Right hindlimb (tissue), 1 donor: Measurements from ENCODE around the gene LUC7L.
"Not testable (repeated sequence)": the region's sequence is repeated elsewhere in the genome, so short reads cannot be mapped to it uniquely, and the experiment has no call there.

Source experiments
- DNase-seq: peaks from one replicate; pipeline ENCODE4 v3.0.0-alpha.2; 2018

The LUC7L gene

DNA sequence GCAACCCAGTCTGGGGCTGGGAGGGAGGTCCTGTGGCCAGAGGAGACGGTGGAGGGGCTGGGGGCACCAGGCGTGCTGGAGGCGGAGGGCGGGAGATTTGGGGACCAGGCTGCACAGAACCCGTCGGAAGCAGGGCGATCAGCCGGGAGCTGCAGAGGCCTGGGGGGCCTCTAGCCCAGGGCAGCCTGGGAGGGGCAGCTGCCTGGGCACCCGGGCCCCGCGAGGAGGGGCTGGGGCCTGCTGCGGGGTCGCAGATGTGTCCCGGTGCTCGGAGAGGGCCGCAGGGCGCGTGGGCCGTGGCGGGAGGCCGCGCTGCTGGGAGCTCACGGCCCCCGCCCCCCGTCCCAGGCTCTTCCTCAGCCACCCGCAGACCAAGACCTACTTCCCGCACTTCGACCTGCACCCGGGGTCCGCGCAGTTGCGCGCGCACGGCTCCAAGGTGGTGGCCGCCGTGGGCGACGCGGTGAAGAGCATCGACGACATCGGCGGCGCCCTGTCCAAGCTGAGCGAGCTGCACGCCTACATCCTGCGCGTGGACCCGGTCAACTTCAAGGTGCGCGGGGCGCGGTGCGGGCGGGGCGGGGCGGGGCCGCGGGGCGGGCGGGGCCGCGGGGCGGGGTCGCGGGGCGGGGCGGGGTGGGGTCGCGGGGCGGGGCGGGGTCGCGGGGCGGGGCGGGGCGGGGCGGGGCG is 65.0 kb downstream of the LUC7L start:
- not testable (repeated sequence) for DNase-seq

DNA sequence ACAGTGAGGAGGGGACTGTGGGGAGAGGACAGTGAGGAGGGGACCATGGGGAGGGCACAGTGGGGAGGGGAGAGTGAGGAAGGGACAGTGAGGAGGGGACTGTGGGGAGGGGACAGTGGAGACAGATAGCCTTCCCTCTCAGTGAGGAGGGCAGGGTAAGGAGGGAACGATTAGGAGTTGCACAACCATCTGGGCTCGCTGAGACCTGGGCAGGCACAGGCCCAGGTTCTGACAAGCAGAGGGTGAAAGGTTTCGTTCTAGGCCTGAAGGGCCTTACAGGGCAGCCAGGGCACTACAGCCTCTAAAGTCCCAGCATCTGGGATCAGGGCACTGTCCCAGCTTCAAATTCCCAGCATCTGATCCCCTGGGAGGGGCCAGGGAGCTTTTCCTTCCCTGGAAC is 65.6 kb downstream of the LUC7L start:
- not testable (repeated sequence) for DNase-seq

GRCh38 chr16:163139-163538 is 66.1 kb downstream of the LUC7L start:
- not testable (repeated sequence) for DNase-seq

- no peak for DNase-seq
Measured at GRCh38 chr16:162271-162991, 66.8 kb downstream of the LUC7L start.

- DNase-seq: no peak
Measured at GRCh38 chr16:160691-161190, 68.5 kb downstream of the LUC7L start.

- DNase-seq: not testable (repeated sequence)
Measured at GRCh38 chr16:160242-160641, 69.0 kb downstream of the LUC7L start.

DNA sequence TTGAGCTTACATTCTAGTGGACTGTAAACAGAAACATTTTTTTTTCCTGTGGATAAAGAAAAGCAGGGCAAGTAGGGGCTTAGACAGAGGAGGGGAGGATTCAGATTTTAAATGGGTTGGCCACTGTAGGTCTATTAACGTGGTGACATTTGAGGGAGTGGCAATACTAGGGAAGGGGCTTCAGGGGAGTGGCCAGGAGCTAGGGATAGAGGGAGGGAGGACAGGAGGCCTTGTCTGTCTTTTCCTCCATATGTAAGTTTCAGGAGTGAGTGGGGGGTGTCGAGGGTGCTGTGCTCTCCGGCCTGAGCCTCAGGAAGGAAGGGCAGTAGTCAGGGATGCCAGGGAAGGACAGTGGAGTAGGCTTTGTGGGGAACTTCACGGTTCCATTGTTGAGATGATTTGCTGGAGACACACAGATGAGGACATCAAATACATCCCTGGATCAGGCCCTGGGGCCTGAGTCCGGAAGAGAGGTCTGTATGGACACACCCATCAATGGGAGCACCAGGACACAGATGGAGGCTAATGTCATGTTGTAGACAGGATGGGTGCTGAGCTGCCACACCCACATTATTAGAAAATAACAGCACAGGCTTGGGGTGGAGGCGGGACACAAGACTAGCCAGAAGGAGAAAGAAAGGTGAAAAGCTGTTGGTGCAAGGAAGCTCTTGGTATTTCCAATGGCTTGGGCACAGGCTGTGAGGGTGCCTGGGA is 70.0 kb downstream of the LUC7L start:
- no peak for DNase-seq

DNA sequence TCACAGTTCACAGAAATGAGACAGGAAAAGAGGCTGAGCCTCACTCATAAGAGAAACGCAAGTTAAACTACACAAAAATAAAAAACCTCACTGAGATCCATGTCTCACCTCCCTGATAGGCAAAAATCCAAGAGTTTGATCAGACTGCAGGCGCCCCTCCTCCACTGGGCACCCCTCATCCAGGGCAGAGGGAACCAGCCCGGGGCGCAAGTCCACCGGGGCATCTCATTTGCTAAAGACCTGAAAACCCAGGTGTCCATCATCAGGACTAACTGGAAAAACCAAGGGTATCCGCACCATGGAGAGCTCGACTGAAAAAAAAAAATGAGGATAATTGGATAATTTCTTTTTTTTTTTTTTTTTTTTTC is 74.2 kb downstream of the LUC7L start:
- no peak for DNase-seq

GRCh38 chr16:154217-155030 is 74.8 kb downstream of the LUC7L start:
- DNase-seq: peak; percentile 68

- not testable (repeated sequence) for DNase-seq
Measured at GRCh38 chr16:153550-154216, 75.6 kb downstream of the LUC7L start.

DNA sequence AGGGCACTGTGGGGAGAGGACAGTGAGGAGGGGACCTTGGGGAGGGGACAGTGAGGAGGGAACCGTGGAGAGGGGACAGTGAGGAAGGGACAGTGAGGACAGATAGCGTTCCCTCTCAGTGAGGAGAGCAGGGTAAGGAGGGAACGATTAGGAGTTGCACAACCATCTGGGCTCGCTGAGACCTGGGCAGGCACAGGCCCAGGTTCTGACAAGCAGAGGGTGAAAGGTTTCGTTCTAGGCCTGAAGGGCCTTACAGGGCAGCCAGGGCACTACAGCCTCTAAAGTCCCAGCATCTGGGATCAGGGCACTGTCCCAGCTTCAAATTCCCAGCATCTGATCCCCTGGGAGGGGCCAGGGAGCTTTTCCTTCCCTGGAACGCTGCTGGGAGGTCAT is 76.1 kb downstream of the LUC7L start:
- not testable (repeated sequence) for DNase-seq

GRCh38 chr16:152141-153128 is 76.8 kb downstream of the LUC7L start, which contains the start of gene HBZ:
Gene HBZ, plus strand, starts transcription at chr16:152644. Its CDS starts 266 bp downstream, at chr16:152910.
- no peak for DNase-seq

DNA sequence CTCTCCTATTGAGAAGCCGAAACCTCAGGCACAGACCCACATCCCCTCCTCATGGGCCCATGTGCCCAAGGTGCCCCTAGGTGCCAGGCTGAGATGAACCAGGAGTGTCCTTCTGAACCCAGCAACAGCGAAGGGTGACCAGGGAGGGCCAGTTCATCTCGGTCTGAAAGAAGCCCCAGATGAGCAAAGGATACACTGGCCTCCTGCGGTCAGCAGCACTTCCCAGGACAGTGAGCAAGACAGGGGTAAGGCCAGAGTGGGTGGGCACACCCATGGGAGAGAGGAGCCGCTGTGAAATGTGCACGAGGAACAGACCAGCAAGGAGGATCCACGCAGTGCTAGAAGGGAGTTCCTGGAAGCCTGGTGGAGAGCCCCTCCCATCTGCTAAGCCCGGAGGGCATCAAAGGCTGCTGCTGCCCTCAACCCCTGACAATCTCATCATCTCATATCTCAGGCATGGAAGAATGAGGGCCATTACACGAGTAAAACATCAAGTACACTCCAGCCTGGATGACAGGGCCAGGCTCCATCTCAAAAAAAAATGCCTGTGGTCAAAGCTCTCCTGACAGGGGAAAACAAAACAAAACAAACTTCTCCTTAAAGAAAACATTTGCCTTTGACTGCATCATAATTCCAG is 80.1 kb downstream of the LUC7L start:
- no peak for DNase-seq

DNA sequence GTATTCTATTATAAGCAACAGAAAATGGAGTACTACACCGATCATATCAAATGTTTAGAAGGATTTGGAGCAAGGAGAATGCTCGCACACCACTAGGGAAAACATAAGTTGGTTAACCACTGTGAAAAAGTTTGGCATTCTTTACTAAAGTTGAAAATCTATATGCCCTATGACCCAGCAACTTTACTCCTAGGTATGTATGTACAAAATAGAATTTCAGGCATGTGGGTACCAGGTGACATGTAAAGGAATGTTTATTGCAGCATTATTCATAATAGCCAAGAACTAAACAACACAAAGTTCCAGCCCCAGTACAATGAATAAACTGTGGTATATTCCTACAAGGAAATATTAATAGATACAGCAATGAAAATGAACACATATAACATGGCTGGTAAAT is 82.6 kb downstream of the LUC7L start:
- DNase-seq: no peak

DNA sequence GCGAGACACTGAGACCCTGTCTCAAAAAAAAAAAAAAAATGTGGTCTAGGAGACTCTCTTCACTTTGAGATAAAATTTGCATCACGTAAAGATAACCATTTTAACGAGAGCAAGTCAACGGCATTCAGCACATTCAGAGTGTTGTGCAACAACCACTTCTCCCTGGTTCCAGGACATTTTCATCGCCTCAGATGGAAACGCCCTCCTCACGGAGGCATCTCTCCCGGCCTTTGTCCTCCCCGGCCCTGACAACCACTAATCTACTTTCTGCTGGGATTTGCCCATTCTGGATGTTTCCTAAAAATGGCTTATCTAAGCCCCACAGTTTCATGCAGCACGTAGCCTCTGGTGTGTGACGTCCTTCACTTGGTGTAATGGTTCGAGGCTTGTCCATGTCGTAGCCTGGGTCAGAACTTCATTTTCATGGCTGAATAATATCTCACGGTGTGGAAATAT is 84.4 kb downstream of the LUC7L start:
- no peak for DNase-seq

GRCh38 chr16:143456-143855 is 85.8 kb downstream of the LUC7L start:
- no peak for DNase-seq

DNA sequence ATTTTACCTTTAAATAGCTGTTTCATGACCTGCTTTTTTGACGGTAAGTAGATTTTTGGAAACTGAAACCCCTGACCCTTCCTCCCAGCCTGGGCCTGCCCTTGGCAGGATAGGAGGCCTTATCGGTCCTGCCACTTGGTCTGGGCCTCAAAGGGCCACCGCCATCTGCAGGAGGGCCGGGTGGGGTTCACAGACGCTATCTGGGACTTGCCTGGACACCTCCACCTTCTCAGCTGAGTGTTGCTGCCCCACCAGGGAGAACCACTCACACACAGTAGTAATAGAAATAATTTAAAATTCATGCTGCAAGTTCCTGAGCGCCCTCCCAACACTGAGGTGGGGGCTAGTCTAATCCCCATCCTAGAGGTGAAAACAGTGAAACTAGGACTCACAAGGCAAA is 86.2 kb downstream of the LUC7L start:
- no peak for DNase-seq

DNA sequence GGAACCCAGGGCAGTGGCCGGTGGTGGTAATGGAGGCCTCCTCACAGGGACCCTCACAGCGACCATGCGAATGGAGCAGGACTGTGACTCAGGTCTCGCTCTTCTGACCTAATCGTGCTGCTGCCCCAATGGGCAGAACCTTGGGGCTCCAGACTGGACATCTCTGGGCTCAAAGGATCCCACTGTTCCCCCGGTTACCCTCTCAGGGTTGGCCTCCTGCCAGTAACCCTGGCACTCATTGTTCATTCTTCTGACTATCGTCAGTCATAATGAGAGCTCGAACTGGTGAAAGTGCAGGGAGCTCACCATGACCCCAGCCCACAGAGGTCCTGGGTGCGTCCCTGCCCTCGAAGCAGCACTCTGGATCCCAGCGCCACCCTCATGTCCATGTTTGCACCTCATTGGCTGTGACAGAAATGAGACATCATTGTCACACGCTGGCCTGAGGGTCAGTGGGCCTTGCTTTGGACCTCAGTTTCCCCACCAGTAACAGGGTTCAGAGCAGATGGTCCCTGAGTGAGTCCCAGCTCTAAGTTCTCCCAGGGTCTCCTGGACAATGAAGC is 86.8 kb downstream of the LUC7L start:
- no peak for DNase-seq

- no peak for DNase-seq
Measured at GRCh38 chr16:140175-140857, 88.9 kb downstream of the LUC7L start.
